ENCODE measurements around the gene TSC2.
"Not testable (repeated sequence)": the region's sequence is repeated elsewhere in the genome, so short reads cannot be mapped to it uniquely, and the experiment has no call there.

Gene TSC2

DNA sequence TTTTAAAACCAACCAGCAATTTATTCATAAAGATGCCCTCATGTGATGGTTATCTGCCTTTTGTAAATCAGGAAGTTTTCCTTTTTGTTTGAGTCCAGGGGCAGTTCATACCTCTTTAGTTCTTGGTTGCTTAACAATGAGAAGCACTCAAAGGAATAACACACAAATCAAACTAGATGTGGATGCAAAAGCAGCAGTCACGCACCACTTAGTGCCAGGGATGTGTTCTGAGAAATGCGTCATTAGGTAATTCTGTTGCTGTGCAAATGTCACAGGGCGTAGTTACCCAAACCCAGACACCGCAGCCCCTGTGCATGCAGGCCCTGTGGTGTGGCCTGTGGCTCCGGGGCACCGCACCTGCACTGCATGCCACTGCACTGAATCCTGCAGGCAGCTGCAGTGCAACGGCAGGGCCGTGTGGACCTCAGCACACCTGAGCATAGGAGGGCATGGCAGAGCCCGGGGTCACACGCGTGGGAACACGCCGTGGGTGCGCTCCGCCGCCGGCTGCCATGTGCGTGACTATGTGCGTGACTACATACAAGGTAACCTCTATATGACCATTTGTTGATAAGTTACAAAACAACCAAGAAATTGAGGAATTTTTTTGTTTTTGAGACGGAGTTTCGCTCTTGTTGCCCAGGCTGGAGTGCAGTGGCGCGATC lies 48.3 kb downstream of the TSC2 start:
- H3K27me3 ChIP-seq (ENCODE audit: control insufficient read depth, insufficient read depth, low read length): no peaks in the 10 kb centered on the region
- H3K36me3 ChIP-seq (ENCODE audit: control insufficient read depth, low read depth, low read length): no peaks in the 10 kb centered on the region
- no peak overlapping the region for H3K27ac ChIP-seq (ENCODE audit: low read length)
- H3K4me3 ChIP-seq (ENCODE audit: low read length): no peak overlapping the region
- H3K4me1 ChIP-seq (ENCODE audit: control insufficient read depth, low read depth, low read length): no peaks in the 10 kb centered on the region
- no peak overlapping the region for H3K9ac ChIP-seq (ENCODE audit: low read length)
- H3K9me3 ChIP-seq (ENCODE audit: control insufficient read depth, low read depth, low read length): no peaks in the 10 kb centered on the region

DNA sequence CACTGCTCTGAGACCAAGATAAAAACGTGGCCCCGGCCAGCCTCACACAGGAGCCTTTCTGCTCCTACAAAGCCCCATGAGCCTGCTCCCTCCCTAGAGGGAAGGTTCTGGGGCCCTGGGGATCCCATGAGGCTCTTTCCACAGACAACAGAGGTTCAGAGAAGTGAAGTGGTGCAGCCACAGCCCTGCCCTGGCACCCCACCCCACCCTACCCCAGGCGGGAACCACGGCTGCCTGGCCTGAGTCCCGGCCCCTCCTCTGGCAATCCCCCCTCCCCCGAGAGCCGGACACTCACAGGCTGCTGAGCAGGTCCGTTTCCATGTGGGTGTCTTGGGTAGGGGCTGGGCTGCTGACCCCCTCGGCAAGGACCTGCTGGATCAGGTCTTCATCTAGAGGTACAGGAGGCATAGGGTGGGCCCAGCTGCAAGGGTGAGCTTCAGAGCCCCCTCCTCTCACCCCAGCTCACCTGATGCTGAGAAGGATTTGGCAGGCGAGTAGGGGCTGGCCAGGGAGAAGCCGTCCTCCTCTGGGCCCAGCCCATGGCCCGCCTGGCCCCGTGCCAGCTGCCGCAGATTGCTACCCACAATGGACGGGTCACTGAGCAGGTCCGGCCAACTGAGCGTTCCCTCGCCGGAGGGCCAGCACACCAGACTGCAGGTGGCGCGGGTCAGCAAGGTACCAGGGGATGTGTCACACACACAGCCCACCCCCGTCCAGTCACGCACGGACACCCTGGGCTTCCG lies 49.2 kb downstream of the TSC2 start:
- H3K4me1 ChIP-seq (ENCODE audit: control insufficient read depth, low read depth, low read length): no peaks in the 10 kb centered on the region
- no peak overlapping the region for H3K4me3 ChIP-seq (ENCODE audit: low read length)
- no peaks in the 10 kb centered on the region for H3K27me3 ChIP-seq (ENCODE audit: control insufficient read depth, insufficient read depth, low read length)
- no peak overlapping the region for H3K27ac ChIP-seq (ENCODE audit: low read length)
- H3K36me3 ChIP-seq (ENCODE audit: control insufficient read depth, low read depth, low read length): no peaks in the 10 kb centered on the region
- no peak overlapping the region for H3K9ac ChIP-seq (ENCODE audit: low read length)
- H3K9me3 ChIP-seq (ENCODE audit: control insufficient read depth, low read depth, low read length): no peaks in the 10 kb centered on the region

DNA sequence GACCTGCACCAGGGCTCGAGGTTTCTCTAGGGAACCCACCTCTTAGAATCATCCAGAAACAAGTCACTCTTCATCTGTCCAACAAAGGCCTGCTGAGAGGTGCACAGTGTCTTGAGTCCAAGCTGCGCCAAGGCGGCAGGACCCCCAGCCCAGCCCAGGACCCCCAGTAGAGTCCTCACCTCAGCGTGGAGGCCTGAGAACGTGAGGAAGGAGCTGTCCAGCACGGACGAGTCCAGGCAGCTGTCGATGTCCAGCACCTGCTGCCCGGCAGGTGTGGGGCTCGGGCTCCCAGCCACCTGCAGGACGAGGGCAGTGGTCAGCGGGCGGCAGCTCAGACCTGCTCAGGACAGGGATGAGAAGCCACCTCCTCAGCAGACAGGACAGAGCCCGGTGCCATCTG lies 49.9 kb downstream of the TSC2 start:
- H3K27ac ChIP-seq (ENCODE audit: low read length); H3K36me3 ChIP-seq (ENCODE audit: control insufficient read depth, low read depth, low read length); H3K27me3 ChIP-seq (ENCODE audit: control insufficient read depth, insufficient read depth, low read length); H3K4me3 ChIP-seq (ENCODE audit: low read length); H3K9me3 ChIP-seq (ENCODE audit: control insufficient read depth, low read depth, low read length); H3K4me1 ChIP-seq (ENCODE audit: control insufficient read depth, low read depth, low read length); H3K9ac ChIP-seq (ENCODE audit: low read length): not testable (repeated sequence)

DNA sequence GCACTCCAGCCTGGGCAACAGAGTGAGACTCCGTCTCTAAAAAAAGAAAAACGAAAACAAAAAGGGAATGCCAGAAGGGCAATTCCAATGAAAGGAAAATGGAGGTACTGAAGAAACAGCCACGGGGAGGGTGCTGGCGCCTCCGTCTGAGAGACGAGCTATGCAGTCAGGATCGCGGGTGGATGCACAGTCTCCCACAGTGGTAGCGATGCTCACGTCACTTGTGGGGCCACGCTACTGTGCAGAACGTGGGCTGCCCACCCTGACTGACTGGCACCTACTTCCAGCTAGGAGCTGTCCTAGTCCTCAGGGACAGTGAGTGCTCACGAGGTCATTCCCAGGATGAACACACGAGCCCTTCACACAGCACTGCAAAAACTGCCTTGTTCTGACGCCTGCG lies 53.8 kb downstream of the TSC2 start:
- H3K4me3 ChIP-seq (ENCODE audit: low read length); H3K27ac ChIP-seq (ENCODE audit: low read length); H3K9ac ChIP-seq (ENCODE audit: low read length); H3K9me3 ChIP-seq (ENCODE audit: control insufficient read depth, low read depth, low read length); H3K36me3 ChIP-seq (ENCODE audit: control insufficient read depth, low read depth, low read length); H3K27me3 ChIP-seq (ENCODE audit: control insufficient read depth, insufficient read depth, low read length); H3K4me1 ChIP-seq (ENCODE audit: control insufficient read depth, low read depth, low read length): not testable (repeated sequence)

DNA sequence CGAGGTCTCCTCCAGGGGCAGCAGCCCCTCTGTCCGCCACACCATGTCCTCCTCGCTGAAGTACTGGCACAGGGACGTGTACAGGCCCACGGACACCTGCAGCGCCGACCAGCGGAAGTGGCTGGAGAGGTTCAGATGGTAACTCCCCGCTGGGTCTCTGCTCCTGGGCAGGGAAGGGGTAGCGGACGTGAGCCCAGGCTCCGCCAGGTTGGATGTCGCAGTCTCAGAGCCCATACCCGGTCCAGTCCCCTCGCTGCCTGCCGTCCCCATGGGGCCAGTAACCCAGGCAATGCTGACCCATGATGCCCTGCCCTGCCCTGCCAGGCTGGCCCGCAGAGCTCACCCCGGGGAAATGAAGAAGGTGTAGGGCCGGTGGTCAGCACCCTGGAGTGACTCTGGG lies 54.7 kb downstream of the TSC2 start:
- no peak overlapping the region for H3K4me3 ChIP-seq (ENCODE audit: low read length)
- H3K36me3 ChIP-seq (ENCODE audit: control insufficient read depth, low read depth, low read length): no peaks in the 10 kb centered on the region
- no peaks in the 10 kb centered on the region for H3K4me1 ChIP-seq (ENCODE audit: control insufficient read depth, low read depth, low read length)
- no peak overlapping the region for H3K27ac ChIP-seq (ENCODE audit: low read length)
- H3K27me3 ChIP-seq (ENCODE audit: control insufficient read depth, insufficient read depth, low read length): no peaks in the 10 kb centered on the region
- no peaks in the 10 kb centered on the region for H3K9me3 ChIP-seq (ENCODE audit: control insufficient read depth, low read depth, low read length)
- no peak overlapping the region for H3K9ac ChIP-seq (ENCODE audit: low read length)

DNA sequence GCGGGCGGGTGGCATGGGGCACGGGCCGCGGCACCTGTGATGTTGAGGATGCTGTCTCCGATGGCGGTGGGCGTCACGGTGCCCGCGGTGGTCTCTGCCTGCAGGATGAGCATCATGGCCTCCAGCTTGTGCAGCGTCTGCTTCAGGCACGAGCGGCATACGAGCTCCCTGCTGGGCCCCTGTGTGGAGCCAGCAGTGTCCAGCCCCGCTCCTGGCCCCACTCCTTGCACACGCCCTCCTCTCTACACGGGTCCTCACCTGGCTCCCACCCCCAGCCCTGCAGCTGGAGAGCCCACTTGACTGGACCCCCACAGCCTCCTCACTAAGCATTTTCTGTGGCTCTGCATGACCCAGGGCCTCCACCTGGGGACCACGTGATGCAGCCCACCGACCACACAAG lies 56.7 kb downstream of the TSC2 start:
- H3K36me3 ChIP-seq (ENCODE audit: control insufficient read depth, low read depth, low read length); H3K4me3 ChIP-seq (ENCODE audit: low read length); H3K9me3 ChIP-seq (ENCODE audit: control insufficient read depth, low read depth, low read length); H3K4me1 ChIP-seq (ENCODE audit: control insufficient read depth, low read depth, low read length); H3K27me3 ChIP-seq (ENCODE audit: control insufficient read depth, insufficient read depth, low read length); H3K27ac ChIP-seq (ENCODE audit: low read length); H3K9ac ChIP-seq (ENCODE audit: low read length): not testable (repeated sequence)

DNA sequence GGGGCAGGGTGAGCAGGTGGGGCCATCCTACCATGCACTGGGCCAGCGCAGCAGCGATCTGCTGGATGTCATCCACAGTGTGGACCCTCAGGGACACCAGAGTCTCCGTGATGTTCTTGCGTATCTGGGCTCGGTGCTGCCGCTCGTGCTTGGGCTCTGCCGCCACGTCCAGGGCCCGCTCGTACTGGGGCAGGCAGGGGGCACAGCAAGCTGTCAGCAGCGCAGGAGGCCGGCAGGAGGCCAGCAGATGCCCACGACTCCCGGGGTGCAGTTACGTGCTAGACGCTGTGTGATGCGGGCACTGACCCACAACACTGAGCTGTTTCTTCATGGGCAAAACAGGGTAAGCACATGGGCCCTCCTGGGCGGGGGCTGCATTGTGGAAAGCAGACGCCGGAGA lies 57.5 kb downstream of the TSC2 start:
- not testable (repeated sequence) for H3K27ac ChIP-seq (ENCODE audit: low read length); H3K4me3 ChIP-seq (ENCODE audit: low read length); H3K9ac ChIP-seq (ENCODE audit: low read length); H3K9me3 ChIP-seq (ENCODE audit: control insufficient read depth, low read depth, low read length); H3K27me3 ChIP-seq (ENCODE audit: control insufficient read depth, insufficient read depth, low read length); H3K36me3 ChIP-seq (ENCODE audit: control insufficient read depth, low read depth, low read length); H3K4me1 ChIP-seq (ENCODE audit: control insufficient read depth, low read depth, low read length)

DNA sequence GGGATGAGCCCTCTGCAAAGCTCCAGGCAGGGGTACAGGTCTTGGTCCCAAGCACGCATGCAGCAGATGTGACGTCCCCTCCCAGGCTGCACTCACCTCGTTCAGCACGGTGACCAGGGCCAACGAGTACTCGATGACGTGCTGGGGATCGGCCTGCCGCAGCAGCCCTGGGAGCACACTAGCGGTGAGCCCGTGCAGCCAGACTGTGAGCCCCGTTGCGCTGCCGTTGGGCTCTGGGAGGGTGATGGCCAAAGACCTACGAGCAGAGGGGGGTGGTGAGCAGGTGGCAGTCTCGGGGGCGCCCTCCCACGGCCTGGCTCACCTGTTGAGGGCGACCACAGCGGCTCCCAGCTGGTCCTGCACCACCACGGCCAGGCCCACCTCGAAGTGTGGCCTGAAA lies 58.0 kb downstream of the TSC2 start:
- H3K27ac ChIP-seq (ENCODE audit: low read length); H3K9ac ChIP-seq (ENCODE audit: low read length); H3K4me3 ChIP-seq (ENCODE audit: low read length); H3K27me3 ChIP-seq (ENCODE audit: control insufficient read depth, insufficient read depth, low read length); H3K36me3 ChIP-seq (ENCODE audit: control insufficient read depth, low read depth, low read length); H3K9me3 ChIP-seq (ENCODE audit: control insufficient read depth, low read depth, low read length); H3K4me1 ChIP-seq (ENCODE audit: control insufficient read depth, low read depth, low read length): not testable (repeated sequence)

DNA sequence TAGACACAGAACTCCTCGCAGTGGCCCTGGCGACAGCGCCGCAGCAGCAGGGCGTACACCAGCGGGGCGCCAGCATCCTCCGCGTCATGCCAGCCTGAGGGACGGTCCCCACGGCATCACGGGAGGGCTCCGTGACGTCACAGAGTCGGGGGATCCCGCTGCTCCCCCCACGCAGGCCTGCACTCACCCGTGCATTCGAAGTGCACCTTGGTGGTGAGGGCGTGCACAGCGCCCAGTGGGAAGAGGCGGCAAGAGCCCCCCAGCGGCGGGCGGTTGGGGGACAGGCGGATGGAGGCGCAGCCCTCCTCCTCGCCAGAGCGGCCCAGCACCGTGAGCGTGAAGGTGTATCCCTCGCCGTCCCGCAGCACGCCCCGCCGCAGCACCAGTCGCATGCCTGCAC lies 58.4 kb downstream of the TSC2 start:
- not testable (repeated sequence) for H3K4me1 ChIP-seq (ENCODE audit: control insufficient read depth, low read depth, low read length); H3K36me3 ChIP-seq (ENCODE audit: control insufficient read depth, low read depth, low read length); H3K9ac ChIP-seq (ENCODE audit: low read length); H3K4me3 ChIP-seq (ENCODE audit: low read length); H3K27me3 ChIP-seq (ENCODE audit: control insufficient read depth, insufficient read depth, low read length); H3K9me3 ChIP-seq (ENCODE audit: control insufficient read depth, low read depth, low read length); H3K27ac ChIP-seq (ENCODE audit: low read length)

DNA sequence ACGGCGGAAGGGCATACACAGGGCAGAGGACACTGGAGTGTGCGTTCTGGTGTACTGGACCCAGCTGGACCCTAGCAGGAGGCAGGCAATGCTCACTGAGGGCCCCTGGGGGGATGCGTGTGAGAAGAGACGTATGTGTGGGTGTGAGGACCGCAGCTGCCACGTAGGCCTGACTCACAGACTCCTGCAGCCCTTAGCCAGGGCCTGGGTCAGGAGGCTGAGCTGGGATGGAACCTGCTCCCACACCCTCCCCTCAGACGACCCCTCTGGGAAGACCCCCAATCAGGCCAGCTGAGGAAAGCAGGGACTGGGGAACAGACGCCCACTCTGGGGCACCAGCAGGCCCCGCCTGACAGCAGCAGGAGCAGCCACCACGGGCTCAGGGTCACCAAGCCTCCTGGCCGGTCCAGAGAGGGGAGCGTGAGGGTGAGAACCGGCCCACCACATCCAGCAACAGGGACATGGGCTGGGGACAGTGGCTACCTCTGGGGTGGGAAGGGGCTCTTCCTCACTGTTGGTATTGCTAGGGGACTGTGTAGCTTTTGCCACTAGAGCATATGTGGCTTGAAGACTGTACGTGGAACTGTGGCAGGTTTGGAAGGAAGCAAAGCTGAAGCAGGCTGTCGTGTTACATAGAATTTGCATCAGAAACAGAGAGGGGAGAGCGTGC lies 59.5 kb downstream of the TSC2 start:
- H3K36me3 ChIP-seq (ENCODE audit: control insufficient read depth, low read depth, low read length); H3K9me3 ChIP-seq (ENCODE audit: control insufficient read depth, low read depth, low read length); H3K4me3 ChIP-seq (ENCODE audit: low read length); H3K9ac ChIP-seq (ENCODE audit: low read length); H3K27me3 ChIP-seq (ENCODE audit: control insufficient read depth, insufficient read depth, low read length); H3K4me1 ChIP-seq (ENCODE audit: control insufficient read depth, low read depth, low read length); H3K27ac ChIP-seq (ENCODE audit: low read length): not testable (repeated sequence)

DNA sequence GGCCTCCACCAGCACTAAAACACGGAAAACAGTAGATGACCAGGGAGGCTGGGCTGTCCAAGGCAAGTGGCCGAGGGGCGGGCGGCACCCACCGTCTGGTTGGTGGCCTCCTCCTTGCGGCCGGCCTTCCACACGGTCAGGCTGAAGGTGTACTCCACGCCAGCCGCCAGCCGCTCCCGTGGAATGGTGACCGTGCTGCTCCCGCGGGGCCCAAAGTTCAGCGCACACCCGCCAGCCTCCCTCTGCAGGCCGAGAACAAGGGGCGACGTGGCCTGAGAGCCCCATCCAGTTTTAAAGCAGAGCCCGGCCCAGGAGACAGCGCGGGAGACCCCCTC lies 60.0 kb downstream of the TSC2 start:
- H3K27me3 ChIP-seq (ENCODE audit: control insufficient read depth, insufficient read depth, low read length); H3K9ac ChIP-seq (ENCODE audit: low read length); H3K36me3 ChIP-seq (ENCODE audit: control insufficient read depth, low read depth, low read length); H3K9me3 ChIP-seq (ENCODE audit: control insufficient read depth, low read depth, low read length); H3K4me3 ChIP-seq (ENCODE audit: low read length); H3K27ac ChIP-seq (ENCODE audit: low read length); H3K4me1 ChIP-seq (ENCODE audit: control insufficient read depth, low read depth, low read length): not testable (repeated sequence)

All from iPS-18a (cell line).